H1 (cell line): ENCODE results near the gene OBSL1. TPM values are rescaled to one million over a fixed set of nuclear protein-coding genes. Genes with fewer than 3 reads are reported as not detected.

Experiments
- CTCF ChIA-PET: fragments of 300-600 bp; sonication (Branson Sonifier 250); formaldehyde crosslinking; loops from one replicate; lab custom pipeline; 2021; ENCODE audit not compliant: partially characterized antibody; lab: Charles Lee
- POLR2A ChIA-PET: fragments of 300-600 bp; sonication (Branson Sonifier 250); formaldehyde crosslinking; loops from one replicate; lab custom pipeline; 2021; ENCODE audit warnings: inconsistent platforms; ENCODE audit not compliant: partially characterized antibody; lab: Charles Lee
- DNase-seq, 2 experiments: peaks; one replicate each; pipeline versions ENCODE4 v3.0.0 to v3.0.0-alpha.2; 2010 to 2022; ENCODE audit warnings: low spot score in 2 of 2, low read depth in 1 of 2, mixed read lengths in 1 of 2
- FAIRE-seq: peaks from 2 replicates; lab custom pipeline; 2011; peaks lifted over from hg19 to GRCh38; lab: Jason Lieb, UNC
- H2AFZ ChIP-seq: 2 replicates; pipeline ENCODE4 v1.8.1; 2012; ENCODE audit warnings: low read length, inconsistent platforms
- H2AK5ac ChIP-seq: 2 replicates; pipeline ENCODE4 v1.6.1; 2013; ENCODE audit warnings: low read depth, low read length
- H2BK120ac ChIP-seq: replicated peaks from 2 replicates; pipeline ENCODE3; 2013; ENCODE audit warnings: low read depth, low read length, inconsistent platforms
- H2BK12ac ChIP-seq: 2 replicates; pipeline ENCODE4 v1.6.1; 2013; ENCODE audit warnings: low read depth, low read length
- H2BK15ac ChIP-seq: 2 replicates; pipeline ENCODE4 v1.6.1; 2013; ENCODE audit warnings: low read length
- H2BK20ac ChIP-seq: 2 replicates; pipeline ENCODE4 v1.6.1; 2013; ENCODE audit warnings: low read length
- H2BK5ac ChIP-seq: 2 replicates; pipeline ENCODE4 v1.6.1; 2013; ENCODE audit warnings: low read depth, low read length
- H3K14ac ChIP-seq: 2 replicates; pipeline ENCODE4 v1.6.1; 2013; ENCODE audit warnings: inconsistent platforms; ENCODE audit not compliant: insufficient read length
- H3K18ac ChIP-seq: 2 replicates; pipeline ENCODE4 v1.6.1; 2013; ENCODE audit warnings: low read length; ENCODE audit errors: extremely low read depth
- H3K23ac ChIP-seq: 2 replicates; pipeline ENCODE4 v1.6.1; 2013; ENCODE audit warnings: inconsistent platforms; ENCODE audit not compliant: insufficient read length
- H3K23me2 ChIP-seq: 2 replicates; pipeline ENCODE4 v1.6.1; 2013; ENCODE audit warnings: low read depth, low read length
- H3K27ac ChIP-seq: 2 replicates; pipeline ENCODE4 v1.6.1; 2011; ENCODE audit warnings: low read depth, low read length, inconsistent platforms
- H3K27me3 ChIP-seq, 4 experiments: replicated peaks in 1 of 4; 1 replicate in 1 of 4; 2 replicates in 3 of 4; pipeline versions ENCODE4 v1.6.1 to v1.8.1; 2011 to 2013; ENCODE audit warnings: low read length in 3 of 4, mild to moderate bottlenecking in 3 of 4, inconsistent platforms in 2 of 4, mixed read lengths in 2 of 4, moderate library complexity in 1 of 4; ENCODE audit not compliant: control insufficient read depth in 3 of 4, insufficient read depth in 3 of 4; ENCODE audit errors: extremely low read depth in 1 of 4
- H3K36me3 ChIP-seq, 4 experiments: 2 replicates each; pipeline versions ENCODE4 v1.6.1 to v1.8.1; 2011 to 2013; ENCODE audit warnings: mild to moderate bottlenecking in 4 of 4, low read length in 3 of 4, moderate library complexity in 2 of 4, control low read depth in 1 of 4, inconsistent platforms in 1 of 4; ENCODE audit not compliant: insufficient read depth in 4 of 4, control insufficient read depth in 2 of 4
- H3K4ac ChIP-seq: replicated peaks from 2 replicates; pipeline ENCODE3; 2013; ENCODE audit warnings: low read length, low read depth, mixed read lengths, inconsistent platforms; ENCODE audit not compliant: insufficient read length
- H3K4me1 ChIP-seq, 4 experiments: replicated peaks in 1 of 4; 1 replicate in 1 of 4; 2 replicates in 3 of 4; pipeline versions ENCODE4 v1.6.1 to v1.8.1; 2011 to 2013; ENCODE audit warnings: low read length in 3 of 4, inconsistent platforms in 2 of 4, mixed read lengths in 1 of 4; ENCODE audit not compliant: insufficient read depth in 4 of 4, control insufficient read depth in 3 of 4
- H3K4me2 ChIP-seq, 2 experiments: 2 replicates each; pipeline versions ENCODE4 v1.6.1 to v1.8.1; 2011 to 2013; ENCODE audit warnings: low read depth in 2 of 2, low read length in 2 of 2, control low read depth in 1 of 2, inconsistent platforms in 1 of 2, mild to moderate bottlenecking in 1 of 2; ENCODE audit not compliant: insufficient read depth in 1 of 2
- H3K4me3 ChIP-seq, 4 experiments: fragments of 200-600, 300-600 bp in 1 of 4; sonication (generic), shearing (Covaris generic), sonication (Bioruptor Twin) in 1 of 4; 2 replicates each; pipeline versions ENCODE4 v1.5.1 to v1.8.1; 2011 to 2016; ENCODE audit warnings: low read length in 4 of 4, low read depth in 3 of 4, control low read depth in 2 of 4, inconsistent platforms in 2 of 4, mild to moderate bottlenecking in 2 of 4, mixed read lengths in 1 of 4, moderate library complexity in 1 of 4; ENCODE audit not compliant: insufficient read depth in 2 of 4; ENCODE audit errors: extremely low read depth in 1 of 4
- H3K56ac ChIP-seq: replicated peaks from 2 replicates; pipeline ENCODE3; 2013; ENCODE audit warnings: low read depth, mild to moderate bottlenecking, mixed read lengths, low read length, inconsistent platforms; ENCODE audit not compliant: insufficient read length
- H3K79me1 ChIP-seq: 2 replicates; pipeline ENCODE4 v1.6.1; 2013; ENCODE audit warnings: low read depth, low read length, control low read depth
- H3K79me2 ChIP-seq, 2 experiments: 2 replicates each; pipeline versions ENCODE4 v1.6.1 to v1.8.1; 2012 to 2013; ENCODE audit warnings: low read length in 2 of 2, mild to moderate bottlenecking in 2 of 2, inconsistent platforms in 1 of 2; ENCODE audit not compliant: insufficient read depth in 2 of 2, control insufficient read depth in 1 of 2
- H3K9ac ChIP-seq, 4 experiments: replicated peaks in 1 of 4; 1 replicate in 1 of 4; 2 replicates in 3 of 4; pipeline versions ENCODE4 v1.6.1 to v1.8.1; 2011 to 2013; ENCODE audit warnings: low read depth in 3 of 4, low read length in 3 of 4, control low read depth in 2 of 4, mild to moderate bottlenecking in 2 of 4, moderate library complexity in 2 of 4, inconsistent platforms in 1 of 4; ENCODE audit errors: extremely low read depth in 1 of 4
- H3K9me3 ChIP-seq, 2 experiments: 2 replicates each; pipeline versions ENCODE4 v1.6.1 to v1.8.1; 2012 to 2013; ENCODE audit warnings: mild to moderate bottlenecking in 2 of 2, moderate library complexity in 2 of 2, control low read depth in 1 of 2, inconsistent platforms in 1 of 2, low read depth in 1 of 2, low read length in 1 of 2, mixed read lengths in 1 of 2; ENCODE audit not compliant: insufficient read depth in 2 of 2
- H4K20me1 ChIP-seq, 2 experiments: replicated peaks in 1 of 2; 2 replicates each; pipeline versions ENCODE3 to v1.8.1; 2011 to 2013; ENCODE audit warnings: inconsistent platforms in 2 of 2, low read length in 2 of 2, mild to moderate bottlenecking in 1 of 2; ENCODE audit not compliant: insufficient read depth in 2 of 2, control insufficient read depth in 1 of 2
- H4K5ac ChIP-seq: 2 replicates; pipeline ENCODE4 v1.6.1; 2013; ENCODE audit warnings: low read length, low read depth, mixed read lengths, inconsistent platforms; ENCODE audit not compliant: insufficient read length
- H4K8ac ChIP-seq: 2 replicates; pipeline ENCODE4 v1.8.0; 2013; ENCODE audit warnings: mild to moderate bottlenecking, moderate library complexity, low read length, inconsistent platforms; ENCODE audit not compliant: insufficient read depth; ENCODE audit errors: extremely low read depth
- H4K91ac ChIP-seq: replicated peaks from 2 replicates; pipeline ENCODE3; 2013; ENCODE audit warnings: low read length, mixed read lengths, inconsistent platforms; ENCODE audit not compliant: insufficient read length
- FOSL1 ChIP-seq: IDR thresholded peaks from 2 replicates; pipeline ENCODE4 v1.6.1; 2011; ENCODE audit warnings: mild to moderate bottlenecking, low read depth, low read length, moderate library complexity; ENCODE audit not compliant: insufficient read depth
- USF2 ChIP-seq: IDR thresholded peaks from 2 replicates; pipeline ENCODE4 v1.6.1; 2011; ENCODE audit warnings: low read length, improper control_type of control experiment
- WGBS, 2 experiments: shearing (Covaris generic) in 1 of 2; methylation state at CpG; one replicate each; pipeline versions ENCODE4 v1.1.6 to v1.1.7; 2013 to 2015; ENCODE audit warnings: low lambda C conversion rate in 2 of 2, mixed read lengths in 2 of 2, inconsistent platforms in 1 of 2, low coverage in 1 of 2, missing lambda C conversion rate in 1 of 2; ENCODE audit not compliant: insufficient replicate concordance in 2 of 2, insufficient coverage in 1 of 2, insufficient read length in 1 of 2; ENCODE audit errors: extremely low coverage in 1 of 2, missing lambda C conversion rate in 1 of 2; 5-methylcytosine and 5-hydroxymethylcytosine counted together
- polyA plus RNA-seq, 7 experiments: library from polyadenylated mRNA; depleted of rRNA in 3 of 7; stranded (reverse) in 5 of 7; unstranded in 2 of 7; fragments of >200 nt in 5 of 7; fragments of 200-250 nt in 2 of 7; gene quantifications; 1 replicate in 5 of 7; 2 replicates in 1 of 7; 4 replicates in 1 of 7; pipeline versions ENCODE4 v1.2.1 to v1.2.3, GENCODE V29; 2011 to 2013; ENCODE audit warnings: missing spikeins in 2 of 7, mixed read lengths in 2 of 7
- total RNA-seq: library from RNA; stranded (reverse); fragmentation: NEBNext Ultra II Directional; extraction: Animal tissue kit (Norgen Biotek cat#: 25700); gene quantifications from 2 replicates; pipeline ENCODE4 v1.2.1, GENCODE V29; 2021

Gene OBSL1
- total and polyA plus RNA-seq, 2 of the 8 experiments (the other 6 are each of a cell fraction or from before 2014, with no cell fraction given) = 116 to 127 TPM

- Histone ChIP-seq H3K79me2 (no peaks in the 10 kb centered on the region), H3K4me1 (peaks cover 4 to 58% (median 48%) of the 10 kb centered on the region in 4 experiments), H3K14ac (no peak overlapping the region), H3K4ac (peak overlapping the region; percentile 80), H2BK20ac (peak overlapping the region; percentile 98), H3K9ac (peak overlapping the region in 2 of 4 experiments; percentile 45 to 54; a peak in 1 of 7 replicates), H3K23me2 (peaks cover 6% of the 10 kb centered on the region), H3K4me2 (peak overlapping the region; percentile 41 to 42), H3K27me3 (peaks cover 0 to 16% (median 12%) of the 10 kb centered on the region in 4 experiments; a peak in 5 of 7 replicates), H3K23ac (no peak overlapping the region), H2BK15ac (no peak overlapping the region; the same call in 1 of the 2 replicates), H4K5ac (peak overlapping the region; percentile 37), H3K27ac (peak overlapping the region; percentile 89; the same call in 1 of the 2 replicates), H3K79me1 (no peaks in the 10 kb centered on the region), H4K20me1 (no peaks in the 10 kb centered on the region), H2AFZ (no peak overlapping the region), H3K18ac (peak overlapping the region; percentile 96), H4K8ac (peak overlapping the region; percentile 61), H3K56ac (peak overlapping the region; percentile 85), H3K4me3 (peak overlapping the region in 1 of 4 experiments; percentile 2; a peak in 1 of 8 replicates), H2BK5ac (peak overlapping the region; percentile 99), H2BK120ac (peak overlapping the region; percentile 97), H3K36me3 (peaks cover 0 to 7% (median 0%) of the 10 kb centered on the region in 4 experiments; a peak in 2 of 8 replicates), H2BK12ac (peak overlapping the region; percentile 92), H4K91ac (peak overlapping the region; percentile 80), H3K9me3 (no peaks in the 10 kb centered on the region), H2AK5ac (peak overlapping the region; percentile 97; the same call in 1 of the 2 replicates)
- TF ChIP-seq USF2 (no peak), FOSL1 (no peak)
- ChIA-PET POLR2A (interaction anchor here (0.5 to 11.0 kb wide), 7 partner anchors 14 to 565 kb away, joined by 3 to 216 read pairs (median 3); partner anchors contain the start of genes GMPPA and SPEG), CTCF (interaction anchor here (0.6 to 113.1 kb wide), 10 partner anchors 17 to 119 kb away, joined by 3 to 7248 read pairs (median 6); partner anchors contain the start of genes DES, GMPPA and SPEG)
- 78% methylated on average over 8 of the region's 8 CpGs; no CpG with 5 or more reads in 1 of the 2 experiments for WGBS, 2 experiments
- no peak for DNase-seq
- FAIRE-seq = no peak
Observed at GRCh38 chr2:219507581-219508443, 63.5 kb downstream of the OBSL1 start.
